Renal cortical epithelial cell (primary cell): Measurements from ENCODE around the gene LRMDA. TPM values are rescaled to one million over a fixed set of nuclear protein-coding genes. Genes with fewer than 3 reads are reported as not detected.

Source experiments
- DNase-seq: peaks from one replicate; pipeline ENCODE4 v3.0.0-alpha.2; 2011; ENCODE audit warnings: low read depth
- total RNA-seq: library from RNA; depleted of rRNA; stranded (reverse); fragments of >200 nt; gene quantifications from 2 replicates; pipeline ENCODE4 v1.2.3, GENCODE V29; 2014

The LRMDA gene
- total RNA-seq, 1 donor from 2014 or later: 11.7 TPM

DNA sequence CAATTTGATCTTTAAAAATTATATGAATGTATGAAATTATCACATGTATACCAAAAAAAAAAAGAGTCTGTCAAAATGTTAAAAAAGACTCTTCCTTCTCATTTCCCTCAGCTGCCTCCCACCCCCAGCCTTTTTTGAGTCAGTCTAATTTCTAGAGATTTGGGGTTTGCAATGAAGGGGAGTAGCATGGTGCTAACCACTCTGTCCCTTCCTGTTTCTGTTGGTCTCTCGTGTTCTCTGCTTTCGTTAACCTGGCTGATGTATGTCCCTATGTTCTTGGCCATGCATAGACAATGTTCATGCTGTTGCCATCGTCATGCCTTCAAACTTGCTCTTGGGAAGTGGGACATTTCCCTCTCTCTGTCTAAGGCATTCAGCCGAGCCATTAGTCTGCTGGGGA, 474.1 kb downstream of the LRMDA start:
- DNase-seq: no peak

- DNase-seq: peak; percentile 44
Measured at GRCh38 chr10:75910032-75910431, 478.6 kb downstream of the LRMDA start.

- DNase-seq: peak; percentile 49
Measured at GRCh38 chr10:75911426-75911825, 480.0 kb downstream of the LRMDA start.

- no peak for DNase-seq
Measured at GRCh38 chr10:75916906-75917305, 485.5 kb downstream of the LRMDA start.

DNA sequence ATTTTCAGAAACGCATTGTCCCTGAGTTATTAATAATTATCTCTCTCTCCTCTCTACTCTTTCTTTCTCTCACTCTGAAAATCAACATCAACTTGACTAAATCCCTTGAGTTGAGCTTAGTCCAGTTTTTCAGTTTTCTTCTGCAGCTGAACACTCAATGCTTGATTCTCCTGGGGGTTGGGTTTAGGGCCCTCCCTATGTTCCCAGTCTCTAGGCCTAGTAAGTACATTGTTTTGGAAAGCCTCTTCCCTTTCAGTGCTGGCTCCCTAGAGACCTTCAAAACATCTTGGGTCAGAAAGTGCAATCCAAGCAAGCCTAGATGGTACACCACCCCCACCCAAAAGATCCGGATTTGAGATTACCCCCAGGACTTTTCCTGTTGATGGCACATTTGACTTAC, 488.5 kb downstream of the LRMDA start:
- no peak for DNase-seq

DNA sequence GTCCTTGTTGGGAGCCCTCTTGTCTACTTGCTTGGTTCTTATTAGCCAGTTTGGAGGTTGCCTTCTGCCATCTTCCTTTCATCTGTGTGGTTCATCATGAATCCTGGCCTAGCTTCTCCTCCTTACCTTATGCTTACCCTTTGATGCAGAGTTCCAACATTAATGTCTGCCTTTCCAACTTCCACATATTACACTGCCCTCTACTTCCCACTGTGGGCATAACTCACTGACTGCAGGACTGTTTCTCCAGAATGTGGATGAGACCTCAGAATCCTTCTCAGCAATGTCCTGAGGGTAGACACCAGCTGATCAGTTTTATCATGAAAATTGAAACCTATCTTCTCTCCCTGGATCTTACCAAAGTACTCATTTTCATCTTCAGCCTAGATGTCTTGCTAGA, 491.0 kb downstream of the LRMDA start:
- peak; percentile 33 for DNase-seq

DNA sequence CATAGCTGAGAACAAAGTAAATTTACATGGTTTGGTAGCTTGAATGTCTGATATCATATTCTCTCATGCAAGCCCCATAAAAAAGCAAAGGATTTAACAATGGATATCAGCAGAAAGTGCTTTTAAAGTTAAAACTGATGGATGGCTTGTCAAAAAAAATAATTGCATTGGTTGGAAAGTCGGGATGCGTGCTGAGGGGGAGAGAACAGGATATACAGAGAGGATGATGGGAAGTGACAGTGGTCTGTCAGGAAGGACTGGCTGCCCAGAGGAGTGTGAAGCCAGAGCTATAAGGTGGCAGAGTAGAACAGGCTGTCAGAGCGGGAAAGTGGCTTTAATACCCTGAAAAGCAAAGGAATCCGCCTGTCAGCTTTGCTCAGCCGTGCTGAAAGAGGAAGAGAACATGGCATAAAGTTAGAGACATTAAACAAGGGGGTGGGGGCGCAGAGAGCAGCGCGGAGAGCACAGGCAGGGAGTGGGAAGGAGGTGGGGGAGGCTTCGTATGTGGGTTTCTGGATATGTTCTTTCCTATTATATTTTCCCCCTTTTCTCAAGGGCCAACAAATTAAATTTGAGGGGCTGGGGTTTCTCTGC, 493.0 kb downstream of the LRMDA start:
- no peak for DNase-seq

- no peak for DNase-seq
Measured at GRCh38 chr10:75925999-75926398, 494.6 kb downstream of the LRMDA start.

GRCh38 chr10:75926763-75927162, 495.3 kb downstream of the LRMDA start:
- no peak for DNase-seq

GRCh38 chr10:75928231-75928630, 496.8 kb downstream of the LRMDA start:
- DNase-seq: no peak

- no peak for DNase-seq
Measured at GRCh38 chr10:75929630-75930161, 498.3 kb downstream of the LRMDA start.

DNA sequence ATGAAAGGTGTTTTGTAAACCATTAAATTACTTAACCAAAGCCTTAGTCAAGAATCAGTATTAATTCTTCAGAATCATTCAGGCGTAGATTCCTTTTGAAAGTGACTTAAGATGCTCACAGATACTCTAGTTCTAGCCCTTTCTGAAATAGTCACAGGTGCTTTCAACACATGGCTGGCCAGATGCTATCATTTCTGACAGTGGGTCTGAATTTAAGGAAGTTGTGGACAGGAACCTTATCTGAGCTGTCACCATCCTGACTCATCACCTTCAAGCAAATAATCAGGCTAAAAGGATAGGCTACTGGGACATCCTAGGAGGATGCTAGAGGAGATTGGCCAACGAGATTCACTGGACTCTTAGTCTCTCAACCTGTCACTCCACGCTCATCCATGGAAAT, 501.5 kb downstream of the LRMDA start:
- peak; percentile 41 for DNase-seq

GRCh38 chr10:75935240-75935639, 503.8 kb downstream of the LRMDA start:
- no peak for DNase-seq

DNA sequence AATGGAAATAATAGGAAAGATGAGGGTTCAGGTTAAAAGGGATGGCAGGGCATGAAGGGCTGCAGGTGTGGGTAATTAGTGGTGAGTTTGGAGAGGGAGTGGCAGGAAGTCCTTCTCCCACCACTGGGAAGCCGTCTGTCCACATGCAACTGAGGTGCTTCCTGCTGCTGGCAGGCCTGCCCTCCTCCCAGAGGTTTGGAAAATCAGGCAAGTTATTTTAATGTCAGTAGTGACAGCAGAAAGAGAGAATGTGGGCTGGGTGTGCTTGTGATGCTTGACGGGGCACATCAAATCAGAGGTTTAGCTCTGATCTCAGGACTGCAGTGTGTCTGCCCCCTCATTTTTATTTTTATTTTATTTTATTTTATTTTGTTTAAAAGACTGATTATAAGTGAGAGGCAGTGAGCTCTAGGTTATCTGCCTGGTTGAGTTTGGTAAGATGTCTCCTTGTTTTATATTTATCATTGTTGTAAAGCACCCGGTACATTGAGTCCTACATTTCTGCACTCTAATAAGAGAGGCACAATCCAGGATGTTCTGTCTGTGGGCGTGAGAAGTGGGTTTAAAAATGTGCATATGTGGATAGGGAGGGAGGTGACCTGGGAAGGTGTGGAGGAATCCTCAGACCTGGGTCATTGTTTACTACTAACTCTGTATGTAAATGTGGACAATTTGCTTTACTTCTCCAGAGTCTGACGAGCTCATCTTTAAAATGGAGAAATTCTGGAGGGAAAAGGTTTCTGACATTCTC, 504.4 kb downstream of the LRMDA start:
- no peak for DNase-seq

- DNase-seq: no peak
Measured at GRCh38 chr10:75936841-75937240, 505.4 kb downstream of the LRMDA start.

GRCh38 chr10:75937823-75938222, 506.4 kb downstream of the LRMDA start:
- no peak for DNase-seq

DNA sequence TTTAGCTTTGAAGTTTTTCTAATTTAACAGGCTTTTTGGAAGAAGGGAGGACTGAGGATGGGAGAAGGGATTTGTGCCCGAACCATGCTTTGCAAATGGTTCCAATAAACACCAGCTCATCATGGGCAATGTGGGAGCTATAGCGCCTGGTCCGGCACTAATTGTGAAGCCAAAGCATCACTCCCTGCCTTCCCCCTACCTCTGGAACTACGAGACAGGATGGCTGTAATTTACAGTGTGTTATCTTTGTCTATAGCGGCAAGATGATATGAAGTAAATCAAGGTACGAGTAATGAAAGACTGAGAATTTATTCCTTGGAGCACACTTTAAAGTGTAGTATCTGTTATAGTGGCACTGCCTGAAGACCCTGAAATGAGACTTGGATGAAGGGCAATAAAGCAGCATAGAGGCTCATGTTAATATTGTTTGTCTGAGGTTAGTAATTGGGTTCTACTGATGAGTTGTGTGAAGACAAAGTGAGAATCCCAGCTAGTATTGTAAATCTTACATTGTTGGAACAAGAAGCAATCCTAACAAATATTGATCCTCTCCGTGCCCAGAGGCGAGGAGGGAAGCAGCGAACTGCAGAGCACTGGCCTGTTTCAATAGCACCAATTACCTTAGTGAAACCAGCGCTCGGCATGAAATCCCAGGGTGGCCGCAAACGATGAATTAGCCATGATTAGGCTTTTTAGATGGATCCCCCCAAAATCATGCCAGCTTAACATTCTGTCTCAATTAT, 507.1 kb downstream of the LRMDA start:
- no peak for DNase-seq

DNA sequence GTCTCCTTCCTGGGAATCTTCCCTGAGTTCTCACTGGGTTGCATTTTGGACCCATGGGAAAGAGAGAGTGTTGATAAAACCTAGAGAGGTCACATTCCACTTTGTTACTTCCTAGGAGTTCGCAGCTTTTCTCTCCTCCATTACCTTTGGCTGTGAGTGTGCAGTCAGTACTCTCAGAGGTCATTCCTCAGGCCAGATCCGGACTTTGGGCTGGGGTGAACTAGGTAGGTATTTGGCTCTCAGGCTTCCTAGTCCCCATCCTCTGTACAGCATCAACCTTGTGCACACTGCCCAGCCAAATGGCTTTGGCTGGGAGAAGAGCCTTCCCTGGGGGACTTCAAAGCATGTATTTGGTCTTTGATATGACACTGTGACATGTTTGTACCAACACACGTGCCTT, 508.1 kb downstream of the LRMDA start:
- no peak for DNase-seq

DNA sequence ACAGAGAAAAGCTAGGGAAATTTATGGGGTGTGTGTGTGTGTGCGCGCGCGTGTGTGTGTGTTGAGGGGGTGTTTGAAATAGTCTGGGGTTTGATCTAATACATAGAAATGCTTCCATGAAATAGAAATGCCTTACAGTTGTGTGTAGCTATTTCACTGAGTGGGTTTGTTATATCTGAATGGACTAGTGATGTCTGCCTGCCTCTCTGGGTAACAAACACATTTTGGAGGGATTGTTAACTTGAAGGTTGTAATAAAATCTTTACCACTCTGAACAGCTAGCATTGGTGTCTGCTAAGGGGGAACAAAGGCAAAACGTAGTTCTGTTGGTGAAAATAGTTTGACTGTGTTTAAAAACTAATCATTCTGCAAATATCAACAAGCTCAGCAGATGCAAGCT, 509.3 kb downstream of the LRMDA start:
- no peak for DNase-seq

DNA sequence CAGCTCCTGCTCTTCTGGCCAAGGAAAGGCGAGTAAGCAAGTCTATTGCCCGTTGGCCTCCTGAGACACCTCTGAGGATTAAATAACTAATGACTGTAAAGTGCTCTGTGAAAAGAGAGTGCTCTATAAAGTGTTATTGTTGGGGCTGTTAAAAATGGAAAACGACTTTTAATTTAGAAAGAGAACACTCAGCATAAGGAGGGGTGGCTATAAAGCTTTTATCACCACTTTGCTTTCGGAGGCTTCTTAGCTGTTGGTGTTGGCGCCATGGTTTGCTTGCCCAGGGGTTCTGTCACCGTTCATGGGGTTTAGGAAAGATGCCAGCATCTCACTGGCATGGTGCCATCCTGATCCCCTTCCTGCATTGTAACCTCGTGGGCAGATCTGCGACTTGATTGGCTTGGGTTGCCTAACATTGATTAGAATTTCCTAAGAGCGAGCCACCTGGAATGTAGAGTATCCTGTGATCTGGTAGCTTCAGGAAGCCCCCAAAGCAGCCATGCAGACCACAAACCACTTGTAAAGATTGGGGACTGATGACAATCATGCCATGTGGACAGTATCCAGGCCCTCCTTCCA, 509.9 kb downstream of the LRMDA start:
- DNase-seq: no peak

GRCh38 chr10:75944061-75944460, 512.6 kb downstream of the LRMDA start:
- DNase-seq: no peak

DNA sequence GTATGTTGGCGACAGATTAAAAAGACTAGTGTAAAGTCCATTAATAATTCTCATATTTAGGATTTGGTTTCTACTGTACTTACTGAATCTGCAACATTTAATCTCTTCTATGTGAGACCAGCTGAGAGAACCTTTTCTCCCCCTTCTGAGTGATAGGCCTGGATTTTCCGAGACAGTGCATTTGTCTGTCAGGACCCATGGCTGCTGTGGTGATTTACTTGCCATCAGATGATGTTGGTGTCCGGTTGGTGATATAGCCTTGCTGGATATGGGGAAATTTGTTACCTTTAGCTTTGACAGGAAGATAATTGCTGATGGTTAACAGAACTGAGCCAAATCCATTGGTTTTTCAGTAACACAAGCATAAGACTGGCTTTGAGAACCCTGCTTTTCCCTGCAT, 517.2 kb downstream of the LRMDA start:
- DNase-seq: no peak
